K562 (cell line): Measurements from ENCODE around the gene TBC1D5. TPM values are rescaled to one million over a fixed set of nuclear protein-coding genes. Genes with fewer than 3 reads are reported as not detected.

Experiments
- AFF1 ChIP-seq, 2 experiments: fragments of 450-650 bp; IDR thresholded peaks; 2 replicates each; pipeline ENCODE4 v1.6.1; 2018; ENCODE audit warnings: mild to moderate bottlenecking in 2 of 2, low read depth in 1 of 2; ENCODE audit not compliant: partially characterized antibody in 2 of 2
- BACH1 ChIP-seq: fragments of 200-800 bp; sonication (Bioruptor generic); IDR thresholded peaks from 2 replicates; pipeline ENCODE4 v1.6.1; 2016; ENCODE audit warnings: missing genetic modification characterization, missing compliant biosample characterization
- CTCF ChIP-seq, 3 experiments: IDR thresholded peaks in 2 of 3; conservative IDR thresholded peaks in 1 of 3; 2 replicates each; pipeline ENCODE4 v1.5.1; 2011 to 2012; ENCODE audit warnings: low read length in 3 of 3, mild to moderate bottlenecking in 3 of 3, control low read depth in 2 of 3, improper control_type of control experiment in 1 of 3, inconsistent platforms in 1 of 3, low read depth in 1 of 3, mixed read lengths in 1 of 3, moderate library complexity in 1 of 3; ENCODE audit not compliant: insufficient read depth in 2 of 3
- NRF1 ChIP-seq, 2 experiments: fragments of 450-650 bp; IDR thresholded peaks in 1 of 2; conservative IDR thresholded peaks in 1 of 2; 2 replicates each; pipeline ENCODE4 v1.6.1; 2014; ENCODE audit warnings: mild to moderate bottlenecking in 2 of 2
- SMC3 ChIP-seq: conservative IDR thresholded peaks from 2 replicates; pipeline ENCODE4 v1.6.1; 2011; ENCODE audit warnings: low read depth, low read length, improper control_type of control experiment; ENCODE audit not compliant: insufficient read depth
- U2AF1 ChIP-seq: fragments of 200-400 bp; formaldehyde crosslinking; optimal IDR thresholded peaks from 2 replicates; pipeline ENCODE3; 2017; ENCODE audit warnings: mild to moderate bottlenecking, low read depth, low read length, moderate library complexity
- ZBTB12 ChIP-seq: fragments of 250-450 bp; sonication (Bioruptor Pico); IDR thresholded peaks from 2 replicates; pipeline ENCODE4 v1.4.0; 2020
- ZNF354B ChIP-seq: fragments of 250-450 bp; sonication (Bioruptor Pico); IDR thresholded peaks from 2 replicates; pipeline ENCODE4 v1.4.0; 2020
- polyA plus RNA-seq, 8 experiments: library from polyadenylated mRNA; depleted of rRNA in 4 of 8; stranded (reverse) in 5 of 8; unstranded in 3 of 8; fragments of >200 nt; fragmentation: Nextera tagmentation in 2 of 8; fragmentation: Illumina TruSeq in 1 of 8; extraction: Ambion mirVana in 2 of 8; extraction: Trizol in 1 of 8; gene quantifications; 2 replicates each; pipeline versions ENCODE4 v1.2.1 to v1.2.3, GENCODE V29; 2011 to 2014; ENCODE audit warnings: inconsistent platforms in 1 of 8, missing spikeins in 1 of 8
- total RNA-seq, 7 experiments: library from RNA; depleted of rRNA in 6 of 7; stranded (reverse); fragments of >200 nt in 6 of 7; fragmentation: Illumina TruSeq in 2 of 7; extraction: Trizol in 2 of 7; gene quantifications; 2 replicates each; pipeline versions ENCODE4 v1.2.1 to v1.2.3, GENCODE V29; 2011 to 2021; ENCODE audit warnings: low replicate concordance in 1 of 7

Gene TBC1D5
- total and polyA plus RNA-seq, 9 of the 15 experiments (the other 6 are each of a cell fraction or from before 2014, with no cell fraction given): 2.9 to 38.1 (median 25.6) TPM

- TF ChIP-seq NRF1 (conservative IDR thresholded peaks at IDR 0.05 in 1 of 2, IDR thresholded peaks at IDR 0.05 in 1 of 2) (no peak), AFF1 (IDR thresholded peaks at IDR 0.05; ENCODE audit: low read depth in 1 of 2, partially characterized antibody in 2 of 2) (no peak), CTCF (IDR thresholded peaks at IDR 0.05 in 2 of 3, conservative IDR thresholded peaks at IDR 0.05 in 1 of 3; ENCODE audit: insufficient read depth in 2 of 3, low read depth in 1 of 3, low read length in 3 of 3) (peak in 2 of 3 experiments; percentile 48 to 77; a peak in 4 of 6 replicates), BACH1 (tag) (no peak), U2AF1 (no peak), ZBTB12 (no peak), SMC3 (peak; percentile 58; the same call in 1 of the 2 replicates), ZNF354B (CRISPR knock-in tag) (no peak)
Measured at GRCh38 chr3:17431004-17431403, 311.4 kb downstream of the TBC1D5 start (continued).
